Loucy (cell line): ENCODE results near the gene LSR.

Experiments used
- CTCF ChIP-seq: fragments of 200-600 bp; sonication (generic); conservative IDR thresholded peaks from 2 replicates; pipeline ENCODE4 v1.5.1; 2014; ENCODE audit warnings: mild to moderate bottlenecking, antibody characterized with exemption, low read length
- EZH2phosphoT487 ChIP-seq: fragments of 200-600 bp; IDR thresholded peaks from 2 replicates; pipeline ENCODE4 v1.6.1; 2018; ENCODE audit warnings: antibody characterized with exemption, mild to moderate bottlenecking, moderate library complexity, borderline replicate concordance

GRCh38 chr19:35265900-35266519 lies 17.2 kb downstream of the LSR start:
- TF ChIP-seq CTCF (no peak), EZH2phosphoT487 (no peak)
